Right hindlimb (tissue), 1 donor: ENCODE results near the gene JUN.

Source experiments
- DNase-seq: peaks from one replicate; pipeline ENCODE4 v3.0.0-alpha.2; 2018

Gene JUN

DNA sequence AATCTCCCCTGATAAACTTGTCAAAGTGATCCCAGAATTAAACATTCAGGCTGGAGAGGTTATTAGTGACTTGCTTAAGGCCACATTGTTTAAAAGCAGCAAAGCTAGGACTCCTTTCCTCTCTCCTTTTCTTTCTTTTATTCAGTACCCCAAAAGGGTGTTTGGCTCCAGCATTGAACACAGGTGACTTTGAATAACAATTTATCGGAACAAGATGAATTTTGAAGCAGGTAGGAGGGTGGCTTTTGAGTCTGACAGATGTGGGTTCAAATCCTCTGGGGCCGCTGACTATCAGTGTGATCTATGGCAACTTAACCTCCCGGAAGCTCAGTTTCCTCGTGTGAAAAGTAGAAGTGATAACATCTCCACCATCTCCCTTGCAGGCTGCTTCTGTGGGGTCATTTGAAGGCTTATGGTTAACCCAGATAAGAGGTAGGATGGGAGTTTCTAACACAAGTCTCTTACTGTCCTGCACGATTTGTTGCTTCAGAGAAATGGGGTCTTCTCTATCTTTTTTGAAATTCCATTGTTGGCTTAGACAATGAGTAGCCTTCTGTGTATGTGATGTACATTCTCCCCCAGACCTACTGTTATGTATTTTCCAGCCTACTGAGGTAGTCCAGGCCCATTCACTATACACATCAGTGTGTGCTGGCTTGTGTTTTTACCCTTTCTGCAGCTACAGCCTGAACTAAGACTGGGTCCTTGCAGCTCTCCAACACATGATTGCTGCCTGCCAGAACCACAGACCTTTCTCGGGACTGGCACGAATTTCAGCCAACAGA is 29.0 kb downstream of the JUN start:
- DNase-seq = no peak

DNA sequence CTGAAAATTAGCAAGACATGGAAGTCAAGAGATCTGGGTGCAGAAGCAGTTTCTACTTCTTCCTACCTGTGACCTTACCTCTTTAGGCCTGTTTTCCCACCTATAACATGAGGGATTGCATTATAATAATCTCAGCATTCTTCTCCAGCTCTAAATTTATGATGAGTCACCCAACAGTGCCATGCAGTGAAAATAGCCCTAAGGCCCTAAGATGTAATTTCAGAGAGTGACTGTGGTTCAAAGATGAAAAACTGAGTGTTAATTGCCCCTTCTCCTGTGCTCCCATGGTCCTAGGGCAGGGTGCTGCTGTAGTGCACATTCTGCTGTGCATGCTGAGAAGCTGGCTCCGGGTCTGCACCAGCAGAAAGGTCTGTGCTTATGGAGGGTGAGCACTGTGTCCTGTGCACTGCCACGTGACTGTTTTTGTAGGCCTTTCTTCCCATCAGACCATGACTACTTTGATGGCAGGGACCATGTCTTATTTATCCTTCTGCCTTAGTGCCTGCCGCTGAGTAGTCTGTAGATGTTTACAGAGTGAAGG is 29.7 kb downstream of the JUN start:
- DNase-seq = no peak

DNA sequence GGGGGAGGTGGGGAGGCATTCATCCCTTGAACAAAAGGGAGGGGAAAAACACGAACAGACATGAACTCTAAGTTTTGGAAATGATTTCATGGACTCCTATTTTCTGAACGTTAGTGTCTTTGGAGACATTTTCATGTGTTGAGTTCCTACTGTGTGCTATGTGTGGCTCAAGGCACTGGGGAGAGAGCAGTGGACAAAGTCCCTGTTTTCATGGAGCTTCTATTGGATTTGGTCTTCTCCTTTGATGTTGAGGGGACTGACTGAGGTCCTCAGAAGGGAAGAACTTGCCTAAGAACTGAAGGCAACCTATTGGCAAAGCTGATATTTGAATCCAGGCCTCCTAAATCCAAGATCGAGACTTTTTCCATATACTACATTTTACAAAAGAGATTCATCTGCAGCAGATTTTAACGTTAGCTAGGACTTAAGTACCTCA is 30.4 kb downstream of the JUN start:
- no peak for DNase-seq

DNA sequence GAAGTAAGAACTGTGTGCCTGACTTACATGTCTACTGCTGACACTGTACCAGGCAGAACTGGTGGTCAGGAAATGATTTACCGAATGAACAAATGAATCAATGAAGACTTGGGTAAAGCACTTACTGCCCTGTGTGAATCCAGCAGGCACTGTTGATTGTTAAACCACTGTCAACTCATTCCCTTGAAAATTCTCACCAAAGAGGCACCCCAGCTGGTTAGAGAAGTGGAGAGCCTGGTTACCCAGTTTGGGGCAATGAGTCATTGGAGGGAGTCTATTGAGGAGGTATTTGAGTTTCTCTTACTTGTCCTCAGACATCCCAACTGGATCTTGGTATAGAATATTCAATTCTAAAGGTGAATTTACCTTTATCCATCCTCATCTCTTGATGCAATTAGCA is 34.2 kb downstream of the JUN start:
- no peak for DNase-seq

DNA sequence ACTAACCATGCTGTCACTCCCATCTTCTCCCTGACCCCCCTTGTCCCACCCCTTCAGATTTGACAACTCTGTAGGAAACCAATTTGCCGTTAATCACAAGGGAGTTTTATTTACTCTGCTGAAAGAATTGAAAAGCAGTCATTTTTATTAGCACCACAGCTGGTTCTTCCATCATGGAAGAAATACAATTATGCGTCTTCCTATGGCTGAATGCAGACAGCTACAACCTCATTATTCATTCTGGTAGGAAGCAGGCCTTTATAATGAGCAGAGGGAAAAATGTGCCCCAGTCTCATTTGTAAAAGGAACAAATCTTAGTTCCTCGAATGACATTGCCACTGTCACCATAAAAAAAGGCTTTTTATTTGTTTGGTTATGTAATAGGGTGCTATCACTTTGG is 35.2 kb downstream of the JUN start:
- DNase-seq = no peak

DNA sequence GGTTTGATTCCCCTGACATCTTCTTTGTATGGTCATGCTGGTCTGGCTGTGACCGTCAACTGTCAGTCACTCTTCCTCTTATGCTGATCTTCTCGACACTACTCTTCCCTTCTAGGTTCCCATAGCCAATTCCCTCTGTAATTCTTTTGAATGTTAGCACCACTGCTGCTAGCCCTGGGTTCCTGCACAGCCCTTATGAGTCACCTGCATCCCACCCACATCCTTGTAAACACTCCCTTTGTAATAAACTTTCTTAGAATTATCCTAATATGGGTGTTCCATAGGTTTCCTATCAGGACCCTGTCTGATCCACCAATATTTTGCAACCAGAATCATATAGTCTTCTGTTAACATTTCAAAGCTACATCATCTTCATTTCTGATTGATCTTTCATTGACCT is 37.1 kb downstream of the JUN start:
- DNase-seq = no peak

DNA sequence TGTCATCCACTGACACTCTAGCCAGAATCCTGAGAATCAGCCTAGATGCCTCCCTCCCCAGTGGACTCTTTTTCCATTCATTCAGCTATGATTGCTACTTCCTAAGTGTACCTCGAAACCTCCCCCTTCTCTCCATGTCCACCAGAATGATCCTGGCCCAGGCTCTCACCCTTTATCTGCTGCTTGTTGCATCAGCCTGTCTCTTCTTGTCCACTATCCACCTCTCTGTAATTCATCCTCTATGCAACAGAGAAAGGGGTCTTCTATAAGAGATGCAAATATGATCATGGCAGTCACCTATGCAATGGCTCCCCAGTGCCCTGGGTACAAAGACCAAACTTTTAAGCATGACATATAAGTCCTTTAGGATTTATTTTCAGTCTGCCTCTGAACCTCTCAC is 37.7 kb downstream of the JUN start:
- DNase-seq = no peak

DNA sequence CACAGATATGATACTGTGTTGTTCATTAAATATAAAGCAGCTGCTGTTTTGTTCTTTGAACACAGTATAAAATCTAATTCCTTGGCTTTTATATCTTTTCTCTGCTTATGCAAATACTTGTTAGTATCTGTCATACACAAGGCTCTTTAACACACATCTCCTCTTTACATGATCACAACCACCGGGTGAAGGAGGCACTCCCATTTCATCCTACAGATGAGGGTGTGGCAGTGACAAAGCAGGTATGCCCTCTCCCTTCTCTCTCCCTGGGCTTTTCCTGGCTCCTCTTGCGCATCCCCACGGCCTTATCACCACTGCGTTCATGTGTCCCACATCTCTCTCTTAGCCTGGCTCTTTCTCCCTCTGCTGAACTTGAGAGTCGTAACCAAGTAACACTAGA is 38.2 kb downstream of the JUN start:
- DNase-seq = no peak

DNA sequence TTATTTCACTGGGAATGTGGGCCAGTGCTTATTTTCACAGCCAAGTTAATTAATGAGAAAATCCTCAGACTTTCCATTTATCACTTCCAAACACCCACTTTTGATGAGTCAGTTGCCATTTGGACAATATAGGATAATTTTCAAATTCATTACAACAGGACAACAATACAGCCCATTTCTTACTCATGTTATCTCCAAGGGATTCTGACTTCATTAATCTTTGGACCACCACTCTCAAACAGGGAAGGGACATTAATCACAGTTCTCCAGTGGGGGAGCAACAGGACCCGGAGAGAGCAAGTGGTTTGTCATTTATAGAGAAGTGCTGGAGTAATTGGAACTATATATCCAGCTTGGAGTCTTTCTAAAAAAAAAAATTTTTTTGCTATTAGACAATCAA is 38.7 kb downstream of the JUN start:
- DNase-seq = no peak

DNA sequence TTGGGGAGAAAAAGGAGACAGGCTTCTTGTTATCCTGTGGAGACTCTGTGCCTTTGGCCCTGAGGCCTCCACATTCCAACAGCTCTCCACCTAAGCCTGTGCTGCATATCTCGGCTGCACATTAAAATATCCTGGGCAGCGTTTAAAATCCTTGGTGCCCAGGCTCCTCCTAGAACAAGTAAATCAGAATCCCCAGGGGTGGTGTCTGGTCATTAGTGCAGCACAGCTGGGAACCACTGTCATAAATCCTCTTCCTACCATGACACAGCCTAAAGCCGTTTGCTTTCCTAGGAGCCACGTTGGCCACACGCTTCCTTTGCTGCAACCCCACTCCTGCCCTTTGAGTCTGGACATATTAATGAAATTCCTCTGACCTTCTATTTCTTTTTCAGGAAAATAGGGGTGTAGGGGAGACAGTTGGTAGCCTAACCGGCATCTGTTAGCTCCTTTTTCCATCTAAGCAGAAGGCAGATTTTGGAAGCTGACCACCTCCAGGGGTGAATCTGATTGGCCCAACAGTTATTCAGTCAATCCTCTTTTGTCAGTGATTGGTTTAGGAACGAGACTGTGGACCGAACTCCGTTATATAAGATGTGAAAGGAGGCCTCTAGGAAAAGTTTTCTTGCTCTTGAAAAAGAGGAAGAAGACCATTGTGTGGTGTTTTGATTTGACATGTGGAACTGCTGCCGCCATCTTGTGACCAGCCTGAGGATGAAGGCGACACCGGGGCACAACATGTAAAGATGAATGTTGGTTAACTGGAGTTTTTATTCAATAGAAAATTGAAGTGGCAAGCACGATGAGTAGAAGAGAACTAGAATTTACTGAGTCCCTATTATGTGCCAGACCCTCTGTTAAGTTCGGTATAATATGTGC is 41.9 kb downstream of the JUN start:
- DNase-seq = no peak

DNA sequence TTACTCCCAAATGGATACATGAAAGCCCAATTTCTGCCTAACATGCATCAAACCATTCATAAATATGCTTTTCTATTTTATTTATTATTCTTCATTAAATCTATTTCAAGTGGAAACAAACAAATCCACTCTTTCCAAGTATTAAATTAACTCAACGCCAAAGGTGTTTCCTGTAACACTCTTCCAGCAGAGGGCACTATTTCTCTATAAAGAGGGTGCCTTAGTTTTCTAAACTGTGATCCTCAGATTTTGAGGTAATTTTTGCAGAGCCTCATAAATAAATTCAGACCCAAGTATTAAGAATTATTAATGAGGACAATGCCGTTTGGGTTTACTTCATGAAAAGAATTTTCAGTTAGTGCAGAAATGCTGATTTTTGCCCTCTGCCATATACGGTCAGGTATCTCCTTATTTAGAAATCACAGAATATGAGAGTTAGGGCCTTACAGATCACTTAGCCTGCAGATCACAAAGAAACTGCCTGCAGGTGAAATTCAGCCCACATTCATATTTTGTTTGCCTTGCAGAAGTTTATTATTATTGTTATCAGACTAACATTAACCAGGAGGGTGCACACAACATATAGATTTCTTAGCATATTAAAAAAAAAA is 43.9 kb downstream of the JUN start:
- DNase-seq = no peak

DNA sequence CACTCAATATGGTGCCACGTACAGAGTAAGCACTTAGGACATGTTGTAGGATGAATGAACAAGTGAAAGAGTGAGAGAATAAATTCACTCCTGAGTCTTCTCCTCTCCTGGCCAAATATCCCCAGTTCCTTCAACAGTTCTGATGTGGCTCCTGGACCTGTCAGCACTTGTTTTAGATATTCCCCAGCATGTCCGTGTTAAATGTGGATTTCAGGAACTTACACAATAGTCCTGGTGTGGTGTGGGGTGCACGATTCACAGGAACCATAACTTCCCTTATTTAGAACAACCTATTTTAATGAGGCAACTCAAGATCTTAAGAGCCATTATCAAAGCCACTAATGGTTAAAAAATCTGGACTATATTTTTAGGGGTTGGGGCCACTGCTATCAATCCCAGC is 45.0 kb downstream of the JUN start:
- no peak for DNase-seq

DNA sequence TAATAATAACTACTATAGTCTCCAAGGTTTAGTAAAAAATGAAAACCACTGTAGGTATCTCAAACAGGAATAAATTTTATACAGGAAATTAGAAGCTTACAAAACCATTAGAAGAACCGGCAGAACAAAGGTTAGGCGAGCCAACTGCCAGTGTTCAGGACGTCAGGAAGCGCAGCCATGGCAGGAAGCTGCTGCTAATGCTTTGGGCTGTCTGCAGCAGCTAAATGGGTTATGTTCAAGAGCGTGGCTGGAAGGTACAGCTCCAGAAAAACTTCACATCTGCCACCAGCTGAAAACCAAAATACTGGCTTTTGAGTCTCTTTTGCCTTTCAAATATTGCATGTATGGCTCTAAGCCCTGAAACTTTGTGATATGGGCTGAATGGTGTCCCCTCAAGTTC is 48.3 kb downstream of the JUN start:
- no peak for DNase-seq

DNA sequence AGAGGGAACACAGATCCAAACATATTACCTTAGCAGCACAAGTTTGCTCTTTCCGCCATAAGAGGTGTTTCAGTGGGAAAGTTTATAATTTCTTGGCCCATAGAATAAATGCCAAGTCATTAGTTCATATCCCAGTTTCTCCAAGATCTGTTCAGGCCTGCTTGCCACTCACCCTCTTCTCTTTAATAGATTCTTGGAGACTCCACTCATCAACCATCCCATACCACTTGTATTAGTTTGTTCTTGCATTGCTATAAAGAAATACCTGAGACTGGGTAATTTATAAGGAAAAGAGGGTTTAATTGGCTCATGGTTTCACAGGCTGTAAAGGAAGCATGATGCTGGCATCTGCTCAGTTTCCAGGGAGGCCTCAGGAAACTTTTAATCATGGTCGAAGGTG is 49.2 kb downstream of the JUN start:
- DNase-seq = no peak

DNA sequence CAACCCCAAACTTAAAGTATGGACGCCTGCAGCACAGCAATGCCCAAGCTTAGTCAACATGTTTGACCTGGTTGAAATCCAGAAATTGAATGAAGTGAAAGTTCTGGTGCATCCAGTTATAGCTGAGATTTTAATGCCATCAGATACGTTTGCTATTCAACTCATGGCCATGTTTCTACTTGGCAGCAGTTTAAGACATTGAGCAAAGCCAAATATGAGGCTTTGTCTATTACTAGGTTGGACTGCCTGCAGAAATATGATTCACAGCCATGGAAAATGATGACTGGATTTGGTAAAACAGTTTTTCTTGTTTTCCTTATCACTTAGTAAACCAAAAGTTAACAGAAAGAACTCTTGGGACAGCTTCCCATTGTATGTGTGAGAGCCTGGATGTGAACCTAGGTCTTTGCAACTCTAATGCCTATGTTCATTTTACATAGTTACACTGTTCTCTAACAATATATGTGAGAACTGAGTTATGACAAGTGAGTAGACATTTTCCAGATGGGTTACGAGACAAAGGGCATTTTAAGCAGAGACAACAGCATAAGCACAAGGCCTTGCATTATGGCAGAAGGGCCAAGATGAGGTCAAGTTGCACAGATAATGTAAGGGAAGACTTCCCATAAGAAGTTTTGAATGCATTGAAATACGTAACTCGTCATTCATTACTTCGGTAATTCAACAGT is 51.6 kb downstream of the JUN start:
- no peak for DNase-seq
